HepG2 (cell line): ENCODE measurements around the gene GPATCH8. TPM values are rescaled to one million over a fixed set of nuclear protein-coding genes. Genes with fewer than 3 reads are reported as not detected.

Experiments
- ATRX ChIP-seq: sonication (generic); formaldehyde crosslinking; IDR thresholded peaks from 2 replicates; pipeline ENCODE4 v1.4.0; 2020; ENCODE audit warnings: missing genetic modification reagents, borderline replicate concordance
- CHCHD3 ChIP-seq: sonication (generic); formaldehyde crosslinking; IDR thresholded peaks from 2 replicates; pipeline ENCODE4 v1.8.0; 2022; ENCODE audit warnings: mild to moderate bottlenecking, missing genetic modification reagents, moderate library complexity
- FOXC1 ChIP-seq: sonication (generic); formaldehyde crosslinking; IDR thresholded peaks from 2 replicates; pipeline ENCODE4 v1.8.0; 2022; ENCODE audit warnings: mild to moderate bottlenecking, missing genetic modification reagents, borderline replicate concordance
- GATAD2A ChIP-seq: IDR thresholded peaks from 2 replicates; pipeline ENCODE4 v1.6.1; 2016
- SP5 ChIP-seq: IDR thresholded peaks from 2 replicates; pipeline ENCODE4 v1.6.1; 2016; ENCODE audit warnings: low read depth, borderline replicate concordance
- SRSF9 ChIP-seq: fragments of 200-400 bp; formaldehyde crosslinking; IDR thresholded peaks from 2 replicates; pipeline ENCODE4 v1.6.1; 2018; ENCODE audit warnings: borderline replicate concordance, mild to moderate bottlenecking, low read depth, low read length; ENCODE audit not compliant: insufficient read depth, poor library complexity, severe bottlenecking
- TCF12 ChIP-seq, 2 experiments: fragments of 450-650 bp in 1 of 2; sonication (generic) in 1 of 2; formaldehyde crosslinking in 1 of 2; IDR thresholded peaks; 2 replicates each; pipeline versions ENCODE4 v1.6.1 to v1.8.0; 2017 to 2022; ENCODE audit warnings: antibody characterized with exemption in 1 of 2, mild to moderate bottlenecking in 1 of 2, missing genetic modification reagents in 1 of 2, moderate library complexity in 1 of 2
- ZKSCAN5 ChIP-seq: sonication (generic); formaldehyde crosslinking; IDR thresholded peaks from 2 replicates; pipeline ENCODE4 v1.5.1; 2020; ENCODE audit warnings: mild to moderate bottlenecking, missing genetic modification reagents
- ZNF101 ChIP-seq: sonication (generic); formaldehyde crosslinking; IDR thresholded peaks from 2 replicates; pipeline ENCODE4 v1.4.0; 2020; ENCODE audit warnings: mild to moderate bottlenecking, low read depth, missing genetic modification reagents, borderline replicate concordance
- ZNF251 ChIP-seq: sonication (generic); formaldehyde crosslinking; IDR thresholded peaks from 2 replicates; pipeline ENCODE4 v1.9.0; 2021; ENCODE audit warnings: mild to moderate bottlenecking, missing genetic modification reagents
- ZNF776 ChIP-seq: sonication (generic); formaldehyde crosslinking; IDR thresholded peaks from 2 replicates; pipeline ENCODE4 v1.4.0; 2020; ENCODE audit warnings: mild to moderate bottlenecking, missing genetic modification reagents
- ZNF777 ChIP-seq: sonication (generic); formaldehyde crosslinking; IDR thresholded peaks from 2 replicates; pipeline ENCODE4 v1.4.0; 2020; ENCODE audit warnings: missing genetic modification reagents
- polyA plus RNA-seq, 8 experiments: library from polyadenylated mRNA; depleted of rRNA in 3 of 8; stranded (reverse) in 7 of 8; unstranded in 1 of 8; fragments of >200 nt; fragmentation: Illumina TruSeq in 4 of 8; extraction: Trizol in 4 of 8; gene quantifications; 2 replicates each; pipeline versions ENCODE4 v1.2.1 to v1.2.3, GENCODE V29; 2011 to 2016; ENCODE audit warnings: low read depth in 4 of 8, missing spikeins in 1 of 8, mixed read lengths in 1 of 8; ENCODE audit not compliant: insufficient read depth in 1 of 8
- total RNA-seq, 5 experiments: library from RNA; depleted of rRNA; stranded (reverse); fragments of >200 nt; fragmentation: Illumina TruSeq; extraction: Trizol; gene quantifications; 2 replicates each; pipeline ENCODE4 v1.2.3, GENCODE V29; 2016; ENCODE audit warnings: low read depth in 1 of 5
- TF ChIP-seq, protein P1 (sequence below): sonication (generic); formaldehyde crosslinking; IDR thresholded peaks from 2 replicates; pipeline ENCODE4 v1.5.1; 2020; ENCODE audit warnings: mild to moderate bottlenecking, moderate library complexity, missing genetic modification reagents
- TF ChIP-seq, protein P2 (sequence below): sonication (generic); formaldehyde crosslinking; IDR thresholded peaks from 2 replicates; pipeline ENCODE4 v1.5.1; 2020; ENCODE audit warnings: missing genetic modification reagents, mild to moderate bottlenecking, borderline replicate concordance
- TF ChIP-seq, protein P3 (sequence below): sonication (generic); formaldehyde crosslinking; conservative IDR thresholded peaks from 2 replicates; pipeline ENCODE4 v1.8.0; 2022; ENCODE audit warnings: missing genetic modification reagents
- TF ChIP-seq, protein P4 (sequence below): sonication (generic); formaldehyde crosslinking; IDR thresholded peaks from 2 replicates; pipeline ENCODE4 v1.8.0; 2023; ENCODE audit warnings: mild to moderate bottlenecking, missing genetic modification reagents
- TF ChIP-seq, protein P5 (sequence below): sonication (generic); formaldehyde crosslinking; IDR thresholded peaks from 2 replicates; pipeline ENCODE4 v1.4.0; 2020; ENCODE audit warnings: missing genetic modification reagents, mild to moderate bottlenecking, borderline replicate concordance

GPATCH8 gene
- total and polyA plus RNA-seq, 2 of the 13 experiments (the other 11 are each of a cell fraction or from before 2014, with no cell fraction given) = 20.7 to 21.5 TPM

- TF ChIP-seq ATRX (no peak), ZNF251 (CRISPR knock-in tag) (no peak), FOXC1 (CRISPR knock-in tag) (0 out of 2 replicates have a peak, but pooled peaks have one; percentile 44), ZKSCAN5 (no peak), SP5 (peak; percentile 29; the same call in 1 of the 2 replicates), SRSF9 (no peak), GATAD2A (peak; percentile 20; the same call in 1 of the 2 replicates), ZNF101 (CRISPR knock-in tag) (no peak), ZNF777 (CRISPR knock-in tag) (peak; percentile 65), ZNF776 (CRISPR knock-in tag) (0 out of 2 replicates have a peak, but pooled peaks have one; percentile 65), TCF12 (IDR thresholded peaks at IDR 0.05) (no peak), TCF12 (CRISPR knock-in tag; IDR thresholded peaks at IDR 0.05) (no peak; the same call in 1 of the 2 replicates), CHCHD3 (peak; percentile 52; the same call in 1 of the 2 replicates)
- TF ChIP-seq, protein P1, sequence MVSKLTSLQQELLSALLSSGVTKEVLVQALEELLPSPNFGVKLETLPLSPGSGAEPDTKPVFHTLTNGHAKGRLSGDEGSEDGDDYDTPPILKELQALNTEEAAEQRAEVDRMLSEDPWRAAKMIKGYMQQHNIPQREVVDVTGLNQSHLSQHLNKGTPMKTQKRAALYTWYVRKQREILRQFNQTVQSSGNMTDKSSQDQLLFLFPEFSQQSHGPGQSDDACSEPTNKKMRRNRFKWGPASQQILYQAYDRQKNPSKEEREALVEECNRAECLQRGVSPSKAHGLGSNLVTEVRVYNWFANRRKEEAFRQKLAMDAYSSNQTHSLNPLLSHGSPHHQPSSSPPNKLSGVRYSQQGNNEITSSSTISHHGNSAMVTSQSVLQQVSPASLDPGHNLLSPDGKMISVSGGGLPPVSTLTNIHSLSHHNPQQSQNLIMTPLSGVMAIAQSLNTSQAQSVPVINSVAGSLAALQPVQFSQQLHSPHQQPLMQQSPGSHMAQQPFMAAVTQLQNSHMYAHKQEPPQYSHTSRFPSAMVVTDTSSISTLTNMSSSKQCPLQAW (CRISPR knock-in tag) = 0 out of 2 replicates have a peak, but pooled peaks have one; percentile 38
- TF ChIP-seq, protein P2, sequence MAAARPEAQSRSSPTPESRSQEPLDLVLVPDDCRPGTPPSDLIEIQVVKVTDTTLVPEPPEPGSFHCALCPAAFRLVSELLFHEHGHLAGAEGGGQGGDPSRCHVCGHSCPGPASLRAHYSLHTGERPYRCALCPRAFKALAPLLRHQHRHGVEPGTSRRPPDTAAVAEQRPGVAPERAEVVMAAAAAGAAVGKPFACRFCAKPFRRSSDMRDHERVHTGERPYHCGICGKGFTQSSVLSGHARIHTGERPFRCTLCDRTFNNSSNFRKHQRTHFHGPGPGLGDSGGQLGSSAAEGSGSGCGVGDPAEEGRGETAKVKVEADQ (CRISPR knock-in tag) = no peak
- TF ChIP-seq, protein P3, sequence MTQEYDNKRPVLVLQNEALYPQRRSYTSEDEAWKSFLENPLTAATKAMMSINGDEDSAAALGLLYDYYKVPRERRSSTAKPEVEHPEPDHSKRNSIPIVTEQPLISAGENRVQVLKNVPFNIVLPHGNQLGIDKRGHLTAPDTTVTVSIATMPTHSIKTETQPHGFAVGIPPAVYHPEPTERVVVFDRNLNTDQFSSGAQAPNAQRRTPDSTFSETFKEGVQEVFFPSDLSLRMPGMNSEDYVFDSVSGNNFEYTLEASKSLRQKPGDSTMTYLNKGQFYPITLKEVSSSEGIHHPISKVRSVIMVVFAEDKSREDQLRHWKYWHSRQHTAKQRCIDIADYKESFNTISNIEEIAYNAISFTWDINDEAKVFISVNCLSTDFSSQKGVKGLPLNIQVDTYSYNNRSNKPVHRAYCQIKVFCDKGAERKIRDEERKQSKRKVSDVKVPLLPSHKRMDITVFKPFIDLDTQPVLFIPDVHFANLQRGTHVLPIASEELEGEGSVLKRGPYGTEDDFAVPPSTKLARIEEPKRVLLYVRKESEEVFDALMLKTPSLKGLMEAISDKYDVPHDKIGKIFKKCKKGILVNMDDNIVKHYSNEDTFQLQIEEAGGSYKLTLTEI = no peak
- TF ChIP-seq, protein P4, sequence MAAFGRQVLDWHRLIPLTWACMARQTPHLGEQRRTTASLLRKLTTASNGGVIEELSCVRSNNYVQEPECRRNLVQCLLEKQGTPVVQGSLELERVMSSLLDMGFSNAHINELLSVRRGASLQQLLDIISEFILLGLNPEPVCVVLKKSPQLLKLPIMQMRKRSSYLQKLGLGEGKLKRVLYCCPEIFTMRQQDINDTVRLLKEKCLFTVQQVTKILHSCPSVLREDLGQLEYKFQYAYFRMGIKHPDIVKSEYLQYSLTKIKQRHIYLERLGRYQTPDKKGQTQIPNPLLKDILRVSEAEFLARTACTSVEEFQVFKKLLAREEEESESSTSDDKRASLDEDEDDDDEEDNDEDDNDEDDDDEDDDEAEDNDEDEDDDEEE (CRISPR knock-in tag) = peak; percentile 81; the same call in 1 of the 2 replicates
- TF ChIP-seq, protein P5, sequence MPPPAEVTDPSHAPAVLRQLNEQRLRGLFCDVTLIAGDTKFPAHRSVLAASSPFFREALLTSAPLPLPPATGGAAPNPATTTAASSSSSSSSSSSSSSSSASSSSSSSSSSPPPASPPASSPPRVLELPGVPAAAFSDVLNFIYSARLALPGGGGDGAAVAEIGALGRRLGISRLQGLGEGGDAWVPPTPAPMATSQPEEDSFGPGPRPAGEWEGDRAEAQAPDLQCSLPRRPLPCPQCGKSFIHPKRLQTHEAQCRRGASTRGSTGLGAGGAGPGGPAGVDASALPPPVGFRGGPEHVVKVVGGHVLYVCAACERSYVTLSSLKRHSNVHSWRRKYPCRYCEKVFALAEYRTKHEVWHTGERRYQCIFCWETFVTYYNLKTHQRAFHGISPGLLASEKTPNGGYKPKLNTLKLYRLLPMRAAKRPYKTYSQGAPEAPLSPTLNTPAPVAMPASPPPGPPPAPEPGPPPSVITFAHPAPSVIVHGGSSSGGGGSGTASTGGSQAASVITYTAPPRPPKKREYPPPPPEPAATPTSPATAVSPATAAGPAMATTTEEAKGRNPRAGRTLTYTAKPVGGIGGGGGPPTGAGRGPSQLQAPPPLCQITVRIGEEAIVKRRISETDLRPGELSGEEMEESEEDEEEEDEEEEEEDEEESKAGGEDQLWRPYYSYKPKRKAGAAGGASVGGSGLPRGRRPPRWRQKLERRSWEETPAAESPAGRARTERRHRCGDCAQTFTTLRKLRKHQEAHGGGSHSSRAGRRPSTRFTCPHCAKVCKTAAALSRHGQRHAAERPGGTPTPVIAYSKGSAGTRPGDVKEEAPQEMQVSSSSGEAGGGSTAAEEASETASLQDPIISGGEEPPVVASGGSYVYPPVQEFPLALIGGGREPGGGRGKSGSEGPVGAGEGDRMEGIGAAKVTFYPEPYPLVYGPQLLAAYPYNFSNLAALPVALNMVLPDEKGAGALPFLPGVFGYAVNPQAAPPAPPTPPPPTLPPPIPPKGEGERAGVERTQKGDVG (CRISPR knock-in tag) = 0 out of 2 replicates have a peak, but pooled peaks have one; percentile 27
These were observed 117.7 kb downstream of the GPATCH8 start (continued) for GRCh38 chr17:44385287-44386181.
